ENCODE results near the gene UXS1.
"Not testable (repeated sequence)": the region's sequence is repeated elsewhere in the genome, so short reads cannot be mapped to it uniquely, and the experiment has no call there.

UXS1 gene

GRCh38 chr2:106160786-106161261, 33.3 kb downstream of the UXS1 start:
- no peak for DNase-seq (ENCODE audit: low spot score)

GRCh38 chr2:106159866-106160785, 34.0 kb downstream of the UXS1 start:
- no peak for DNase-seq (ENCODE audit: low spot score)

- DNase-seq (ENCODE audit: low spot score) = no peak
These were observed 35.2 kb downstream of the UXS1 start for GRCh38 chr2:106158871-106159270.

- no peak for DNase-seq (ENCODE audit: low spot score)
These were observed 36.0 kb downstream of the UXS1 start for GRCh38 chr2:106158131-106158530.

- DNase-seq (ENCODE audit: low spot score) = no peak
These were observed 36.7 kb downstream of the UXS1 start for GRCh38 chr2:106157416-106157815.

GRCh38 chr2:106156305-106157296, 37.5 kb downstream of the UXS1 start:
- DNase-seq (ENCODE audit: low spot score) = no peak

- DNase-seq (ENCODE audit: low spot score) = no peak
These were observed 40.3 kb downstream of the UXS1 start for GRCh38 chr2:106153781-106154180.

- no peak for DNase-seq (ENCODE audit: low spot score)
These were observed 46.4 kb downstream of the UXS1 start for GRCh38 chr2:106147665-106148064.

DNA sequence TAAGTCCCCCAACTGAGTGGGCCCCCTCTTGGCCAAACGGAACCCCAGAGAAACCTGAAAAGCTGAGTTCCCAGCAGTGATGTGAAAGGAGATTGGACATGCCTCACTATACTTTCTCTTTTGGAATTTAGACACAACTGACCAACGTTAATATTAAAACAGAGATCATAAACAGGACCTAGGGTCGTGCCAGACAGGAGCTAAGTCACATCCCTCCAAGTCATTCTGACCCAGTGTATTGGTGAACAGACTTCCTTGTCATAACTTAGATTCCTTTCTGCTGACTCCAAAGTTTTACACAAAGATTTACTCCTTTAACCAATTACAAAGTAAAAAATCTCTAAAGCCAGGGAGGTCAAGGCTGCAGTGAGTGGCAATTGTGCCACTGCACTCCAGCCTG, 46.9 kb downstream of the UXS1 start:
- no peak for DNase-seq (ENCODE audit: low spot score)

DNA sequence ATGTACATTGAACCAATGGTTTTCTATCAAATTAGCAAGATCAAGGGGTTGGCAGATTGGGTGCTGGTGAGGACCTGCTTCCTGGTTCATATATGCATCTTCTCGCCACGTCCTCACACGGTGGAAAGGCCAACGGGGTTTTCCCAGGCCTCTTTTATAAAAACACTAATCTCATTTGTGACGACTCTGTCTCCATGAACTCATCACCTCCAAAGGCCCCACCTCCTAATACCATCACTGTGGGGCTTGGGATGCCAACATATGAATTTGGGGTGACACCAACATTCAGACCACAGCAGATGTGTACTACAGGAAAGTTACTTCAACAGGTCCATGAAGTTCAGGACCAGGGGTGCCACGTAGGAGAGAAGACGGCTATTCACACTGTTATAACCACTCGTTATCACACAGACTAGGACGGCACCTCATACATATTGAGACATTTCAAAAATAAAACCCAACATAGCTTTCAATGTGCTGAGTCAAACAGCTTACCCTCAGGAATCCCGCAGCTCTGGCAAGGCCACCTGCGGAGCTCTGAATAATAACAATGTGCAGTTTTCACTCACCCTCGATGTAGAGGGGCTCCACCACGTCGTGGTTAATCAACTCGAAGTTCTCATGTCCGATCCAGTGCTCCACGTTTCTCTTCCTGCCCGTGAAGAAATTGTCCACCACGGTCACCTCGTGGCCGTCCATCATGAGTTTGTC, 49.3 kb downstream of the UXS1 start:
- no peak for DNase-seq (ENCODE audit: low spot score)

DNA sequence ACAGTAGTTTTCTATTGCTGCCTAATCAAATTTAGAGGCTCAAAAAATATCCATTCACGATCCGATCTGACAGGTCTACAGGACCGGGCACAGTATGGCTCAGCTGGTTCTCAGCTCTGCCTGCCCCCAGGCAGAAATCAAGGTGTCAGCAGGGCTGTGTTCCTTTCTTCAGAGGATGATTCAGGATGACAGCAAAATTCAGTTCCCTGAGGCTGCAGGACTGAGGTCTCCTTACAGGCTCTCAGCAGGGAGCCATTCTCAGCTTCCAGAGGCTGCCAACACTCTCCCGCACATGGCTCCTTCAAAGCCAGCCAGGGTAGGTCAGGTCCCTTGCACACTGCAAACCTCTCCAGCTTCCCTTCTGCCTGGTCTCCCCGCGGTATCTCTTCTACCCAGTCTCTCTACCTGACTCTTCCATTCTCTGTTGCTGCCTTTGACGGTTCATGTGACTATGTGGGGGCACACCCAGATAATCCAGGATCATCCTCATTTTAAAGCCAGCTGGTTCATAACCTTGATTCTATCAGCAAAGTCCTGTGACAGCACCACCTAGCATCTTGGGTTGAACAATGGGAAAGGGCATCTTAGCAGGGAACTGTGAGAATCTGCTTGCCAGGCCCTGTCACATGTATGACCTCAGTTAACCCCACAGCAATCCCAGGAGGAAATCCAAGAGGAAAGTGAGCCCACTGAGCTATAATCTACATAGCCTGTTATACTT, 50.4 kb downstream of the UXS1 start:
- DNase-seq (ENCODE audit: low spot score) = no peak

DNA sequence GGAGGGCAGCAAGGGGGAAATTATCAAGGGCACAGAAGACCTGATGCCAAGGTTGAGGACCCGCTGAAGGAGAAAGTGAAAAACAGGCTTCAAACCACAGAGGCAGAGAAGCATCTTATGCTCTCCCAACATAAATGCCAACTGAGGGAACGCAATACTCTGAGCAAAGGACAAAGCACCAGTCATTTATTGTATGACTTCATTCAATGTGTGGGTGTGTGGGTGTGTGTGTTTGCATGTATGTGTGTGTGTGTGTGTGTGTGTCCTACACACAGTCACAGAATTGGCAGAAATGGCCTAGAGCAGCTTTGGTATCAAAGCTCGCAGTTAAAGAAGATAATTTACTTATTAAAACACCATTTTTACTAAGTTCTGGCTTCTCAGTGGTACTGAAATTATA, 51.4 kb downstream of the UXS1 start:
- no peak for DNase-seq (ENCODE audit: low spot score)

GRCh38 chr2:106140913-106141312, 53.2 kb downstream of the UXS1 start:
- no peak for DNase-seq (ENCODE audit: low spot score)

DNA sequence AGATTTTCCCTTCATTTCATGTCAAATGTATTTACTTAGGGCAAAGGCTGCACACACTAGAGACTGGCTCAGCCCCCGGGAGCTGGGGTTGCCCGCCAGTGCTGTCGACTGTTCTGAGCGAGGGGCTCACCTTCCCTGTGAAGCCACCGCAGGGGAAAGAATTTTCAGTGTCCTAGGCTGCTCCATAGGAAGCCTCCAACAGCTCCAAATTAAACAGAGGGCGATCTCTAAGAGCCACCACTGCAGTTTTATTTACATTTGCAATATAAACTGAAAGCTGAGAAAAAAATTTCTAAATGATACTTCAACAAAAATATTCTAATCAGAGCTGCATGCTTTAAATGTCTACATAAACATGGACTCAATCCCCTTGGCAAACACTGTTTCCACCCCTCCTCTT, 54.0 kb downstream of the UXS1 start:
- DNase-seq (ENCODE audit: low spot score) = no peak

GRCh38 chr2:106139238-106139935, 54.7 kb downstream of the UXS1 start:
- no peak for DNase-seq (ENCODE audit: low spot score)

GRCh38 chr2:106138543-106139237, 55.4 kb downstream of the UXS1 start:
- no peak for DNase-seq (ENCODE audit: low spot score)

- no peak for DNase-seq (ENCODE audit: low spot score)
These were observed 56.2 kb downstream of the UXS1 start for GRCh38 chr2:106137731-106138521.

- not testable (repeated sequence) for DNase-seq (ENCODE audit: low spot score)
These were observed 62.9 kb downstream of the UXS1 start for GRCh38 chr2:106131192-106131591.

Measured in left forelimb (tissue), 1 donor.